ENCODE measurements around the gene FAM234B.

- no peak for TF ChIP-seq CTCF (IDR thresholded peaks at IDR 0.05)
- no peak for TF ChIP-seq POLR2A (IDR thresholded peaks at IDR 0.05)
Measured at GRCh38 chr12:13090054-13090453, 45.9 kb downstream of the FAM234B start.
